SIG-M5 (cell line): ENCODE data around the gene GPSM3.
"Not testable (repeated sequence)": the region's sequence is repeated elsewhere in the genome, so short reads cannot be mapped to it uniquely, and the experiment has no call there.

Source experiments
- DNase-seq: peaks from one replicate; lab custom pipeline; 2025; lab: John Stamatoyannopoulos, UW

The GPSM3 gene

GRCh38 chr6:32187009-32187709 is 5.3 kb downstream of the GPSM3 start:
- no peak for DNase-seq

GRCh38 chr6:32186151-32186840 is 6.1 kb downstream of the GPSM3 start:
- not testable (repeated sequence) for DNase-seq

GRCh38 chr6:32185681-32186131 is 6.7 kb downstream of the GPSM3 start:
- not testable (repeated sequence) for DNase-seq

- no peak for DNase-seq
Measured at GRCh38 chr6:32184084-32184640, 8.3 kb downstream of the GPSM3 start, which contains the start of gene AGER. TSS of gene AGER (minus strand) at chr6:32184253. CDS start at chr6:32184222, 31 bp downstream.

- no peak for DNase-seq
Measured at GRCh38 chr6:32183483-32184083, 8.9 kb downstream of the GPSM3 start.

- DNase-seq = no peak
Measured at GRCh38 chr6:32183030-32183429, 9.4 kb downstream of the GPSM3 start.

GRCh38 chr6:32182555-32182981 is 9.9 kb downstream of the GPSM3 start:
- DNase-seq = no peak

GRCh38 chr6:32181915-32182529 is 10.4 kb downstream of the GPSM3 start:
- DNase-seq = no peak

GRCh38 chr6:32181148-32181702 is 11.2 kb downstream of the GPSM3 start:
- no peak for DNase-seq

- DNase-seq = no peak
Measured at GRCh38 chr6:32179766-32180405, 12.6 kb downstream of the GPSM3 start.

- DNase-seq = no peak
Measured at GRCh38 chr6:32178547-32179440, 13.6 kb downstream of the GPSM3 start.

- DNase-seq = peak; percentile 99
Measured at GRCh38 chr6:32177788-32178546, 14.5 kb downstream of the GPSM3 start, which contains the start of gene RNF5. TSS of gene RNF5 (plus strand) at chr6:32178405. CDS start at chr6:32178512, 107 bp downstream.

GRCh38 chr6:32177183-32177787 is 15.2 kb downstream of the GPSM3 start:
- DNase-seq = no peak

GRCh38 chr6:32176476-32177182 is 15.8 kb downstream of the GPSM3 start:
- DNase-seq = no peak

- DNase-seq = peak; percentile 32
Measured at GRCh38 chr6:32175711-32176475, 16.6 kb downstream of the GPSM3 start, which contains the start of gene AGPAT1. TSS of gene AGPAT1 (minus strand) at chr6:32176084. CDS start at chr6:32171496, 4,588 bp downstream.

GRCh38 chr6:32175322-32175710 is 17.1 kb downstream of the GPSM3 start:
- DNase-seq = no peak

- no peak for DNase-seq
Measured at GRCh38 chr6:32174416-32174815, 18.0 kb downstream of the GPSM3 start.
